Fibroblast of the aortic adventitia (primary cell): ENCODE measurements around the gene ZBTB46. TPM values are rescaled to one million over a fixed set of nuclear protein-coding genes. Genes with fewer than 3 reads are reported as not detected.

Source experiments
- DNase-seq: peaks from one replicate; pipeline ENCODE4 v3.0.0-alpha.2; 2010; ENCODE audit warnings: low read depth
- H3K4me3 ChIP-seq: 2 replicates; pipeline ENCODE4 v1.5.1; 2011; ENCODE audit warnings: low read depth, mild to moderate bottlenecking, control low read depth, low read length, moderate library complexity
- total RNA-seq: library from RNA; depleted of rRNA; stranded (reverse); fragments of >200 nt; gene quantifications from 2 replicates; pipeline ENCODE4 v1.2.3, GENCODE V29; 2012; ENCODE audit warnings: low replicate concordance
- TF ChIP-seq, protein P1 (sequence below): IDR thresholded peaks from 2 replicates; pipeline ENCODE4 v1.5.1; 2011; ENCODE audit warnings: mild to moderate bottlenecking, low read length, control low read depth, inconsistent platforms; ENCODE audit not compliant: insufficient read depth

Gene ZBTB46
- total RNA-seq, 1 donor: 1.1 TPM

- TF ChIP-seq, protein P1, sequence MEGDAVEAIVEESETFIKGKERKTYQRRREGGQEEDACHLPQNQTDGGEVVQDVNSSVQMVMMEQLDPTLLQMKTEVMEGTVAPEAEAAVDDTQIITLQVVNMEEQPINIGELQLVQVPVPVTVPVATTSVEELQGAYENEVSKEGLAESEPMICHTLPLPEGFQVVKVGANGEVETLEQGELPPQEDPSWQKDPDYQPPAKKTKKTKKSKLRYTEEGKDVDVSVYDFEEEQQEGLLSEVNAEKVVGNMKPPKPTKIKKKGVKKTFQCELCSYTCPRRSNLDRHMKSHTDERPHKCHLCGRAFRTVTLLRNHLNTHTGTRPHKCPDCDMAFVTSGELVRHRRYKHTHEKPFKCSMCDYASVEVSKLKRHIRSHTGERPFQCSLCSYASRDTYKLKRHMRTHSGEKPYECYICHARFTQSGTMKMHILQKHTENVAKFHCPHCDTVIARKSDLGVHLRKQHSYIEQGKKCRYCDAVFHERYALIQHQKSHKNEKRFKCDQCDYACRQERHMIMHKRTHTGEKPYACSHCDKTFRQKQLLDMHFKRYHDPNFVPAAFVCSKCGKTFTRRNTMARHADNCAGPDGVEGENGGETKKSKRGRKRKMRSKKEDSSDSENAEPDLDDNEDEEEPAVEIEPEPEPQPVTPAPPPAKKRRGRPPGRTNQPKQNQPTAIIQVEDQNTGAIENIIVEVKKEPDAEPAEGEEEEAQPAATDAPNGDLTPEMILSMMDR: no peak
- DNase-seq: no peak
- peak overlapping the region; percentile 78 for H3K4me3 ChIP-seq
Measured at GRCh38 chr20:63741354-63741675, 89.7 kb downstream of the ZBTB46 start.

DNA sequence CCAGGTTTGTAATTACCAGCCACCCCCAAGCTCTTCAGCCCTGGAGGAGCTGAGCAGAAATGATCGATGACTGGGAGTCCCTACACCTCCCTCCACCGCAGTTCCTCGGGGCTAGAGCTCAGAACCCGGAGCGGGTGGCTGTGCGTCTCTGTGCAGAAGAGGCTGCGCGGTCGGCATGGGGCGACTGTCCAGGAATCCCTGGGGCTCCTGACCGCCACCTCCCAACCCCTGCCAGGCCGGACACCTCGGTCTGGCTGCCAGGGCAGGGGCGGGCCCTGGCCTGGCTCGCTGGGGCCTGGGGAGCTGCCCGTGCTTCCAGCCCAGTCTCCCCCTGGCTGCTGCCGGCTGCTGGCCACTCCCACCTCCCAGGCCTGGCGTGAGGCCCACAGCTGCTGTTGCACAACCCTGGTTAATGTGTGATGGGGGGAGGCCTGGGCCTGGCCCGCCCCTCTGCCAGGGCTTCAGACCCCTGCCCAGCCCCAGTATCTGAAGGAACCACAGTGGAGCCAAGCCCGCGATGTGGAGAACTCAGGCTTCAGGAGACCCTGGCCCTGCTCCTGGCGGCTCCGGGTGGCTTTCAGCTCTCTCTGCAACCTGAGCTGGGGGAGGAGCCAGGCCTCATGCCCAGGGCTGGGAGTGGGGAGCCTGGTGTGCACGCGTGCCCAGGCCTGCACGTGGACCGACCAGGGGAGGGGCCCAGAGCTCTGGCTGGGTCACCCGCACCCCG lies 90.3 kb downstream of the ZBTB46 start:
- TF ChIP-seq, protein P1: peak; percentile 20
- DNase-seq: peak; percentile 94
- H3K4me3 ChIP-seq: peak overlapping the region; percentile 78

GRCh38 chr20:63740070-63740626 lies 90.9 kb downstream of the ZBTB46 start:
- TF ChIP-seq, protein P1: no peak
- peak overlapping the region; percentile 78 for H3K4me3 ChIP-seq
- peak; percentile 22 for DNase-seq

DNA sequence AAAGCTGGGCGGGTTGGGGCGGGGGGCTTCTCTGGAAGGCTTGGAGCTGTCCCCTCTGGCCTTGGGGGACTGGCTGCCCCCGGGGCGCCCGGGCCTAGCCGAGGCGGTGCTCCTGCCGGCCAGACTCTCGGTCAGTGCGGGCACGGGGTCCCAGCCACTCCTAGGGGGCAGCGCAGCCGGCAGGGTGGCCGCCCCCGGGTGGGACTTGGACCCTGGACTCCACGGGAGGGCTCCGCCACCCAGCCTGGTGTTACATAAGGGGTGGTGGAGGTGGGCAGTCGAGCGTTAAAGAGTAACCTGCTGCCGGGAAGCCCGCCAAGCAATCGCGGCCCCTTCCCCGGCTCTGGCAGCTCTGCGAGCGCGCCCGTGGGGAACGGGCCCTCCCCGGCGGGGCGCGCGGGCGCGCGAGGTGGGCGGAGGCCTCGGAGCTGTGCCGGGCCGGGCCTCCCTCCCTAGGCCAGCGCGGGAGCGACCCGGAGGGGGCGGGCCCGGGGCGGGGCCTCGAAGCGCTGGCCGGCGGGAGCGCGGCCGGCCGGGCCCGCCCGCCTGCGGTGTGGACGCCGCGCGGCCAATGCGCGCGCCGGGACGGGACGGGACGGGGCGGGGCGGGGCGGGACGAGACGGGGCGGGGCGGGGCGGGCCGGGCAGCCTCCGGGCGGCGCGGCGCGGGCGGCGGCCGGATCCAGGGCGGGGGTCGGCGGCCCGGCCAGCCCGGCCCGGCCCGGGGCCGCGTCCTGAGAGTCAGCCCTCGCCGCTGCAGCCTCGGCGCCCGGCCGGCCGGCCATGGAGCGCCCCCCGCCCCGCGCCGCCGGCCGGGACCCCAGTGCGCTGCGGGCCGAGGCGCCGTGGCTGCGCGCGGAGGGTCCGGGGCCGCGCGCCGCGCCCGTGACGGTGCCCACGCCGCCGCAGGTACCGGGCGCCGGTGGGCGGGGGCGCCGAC lies 91.7 kb downstream of the ZBTB46 start, which contains the start of gene SLC2A4RG:
Gene SLC2A4RG (plus strand): TSS at position 647 of the 940 bp plus-strand sequence. CDS start 137 bp downstream, at position 784.
- TF ChIP-seq, protein P1: no peak
- peak; percentile 59 for DNase-seq
- H3K4me3 ChIP-seq: peak within 1 kb of the TSS; percentile 78

GRCh38 chr20:63738687-63739129 lies 92.4 kb downstream of the ZBTB46 start:
- H3K4me3 ChIP-seq: no peak overlapping the region
- DNase-seq: no peak
- TF ChIP-seq, protein P1: no peak

DNA sequence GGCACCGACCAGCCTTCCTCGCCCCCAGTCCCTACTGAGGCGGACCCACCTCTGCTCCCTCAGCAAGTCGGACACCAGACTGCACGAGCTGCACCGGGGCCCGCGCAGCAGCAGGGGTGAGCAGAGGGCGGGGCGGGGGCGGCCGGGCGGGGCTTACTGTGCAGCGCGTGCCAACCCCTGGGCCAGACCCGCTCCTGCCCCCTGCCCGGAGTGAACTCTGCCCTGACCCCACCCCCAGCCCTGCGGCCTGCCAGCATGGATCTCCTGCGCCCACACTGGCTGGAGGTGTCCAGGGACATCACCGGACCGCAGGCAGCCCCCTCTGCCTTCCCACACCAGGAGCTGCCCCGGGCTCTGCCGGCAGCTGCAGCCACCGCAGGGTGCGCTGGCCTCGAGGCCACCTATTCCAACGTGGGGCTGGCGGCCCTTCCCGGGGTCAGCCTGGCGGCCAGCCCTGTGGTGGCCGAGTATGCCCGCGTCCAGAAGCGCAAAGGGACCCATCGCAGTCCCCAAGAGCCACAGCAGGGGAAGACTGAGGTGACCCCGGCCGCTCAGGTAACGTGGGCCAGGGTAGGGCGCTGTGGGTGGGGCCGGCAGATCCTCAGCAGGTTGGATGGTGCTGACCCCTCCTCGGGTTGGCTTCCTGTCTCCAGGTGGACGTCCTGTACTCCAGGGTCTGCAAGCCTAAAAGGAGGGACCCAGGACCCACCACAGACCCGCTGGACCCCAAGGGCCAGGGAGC lies 92.9 kb downstream of the ZBTB46 start:
- no peak overlapping the region for H3K4me3 ChIP-seq
- no peak for DNase-seq
- TF ChIP-seq, protein P1: no peak
